ENCODE data around the gene UBXN10.

The UBXN10 gene

GRCh38 chr1:20199403-20199802 lies 13.5 kb downstream of the UBXN10 start:
- in situ Hi-C loops (cut with MboI; ENCODE audit: low sequenced_read_pairs) = no loop called here

DNA sequence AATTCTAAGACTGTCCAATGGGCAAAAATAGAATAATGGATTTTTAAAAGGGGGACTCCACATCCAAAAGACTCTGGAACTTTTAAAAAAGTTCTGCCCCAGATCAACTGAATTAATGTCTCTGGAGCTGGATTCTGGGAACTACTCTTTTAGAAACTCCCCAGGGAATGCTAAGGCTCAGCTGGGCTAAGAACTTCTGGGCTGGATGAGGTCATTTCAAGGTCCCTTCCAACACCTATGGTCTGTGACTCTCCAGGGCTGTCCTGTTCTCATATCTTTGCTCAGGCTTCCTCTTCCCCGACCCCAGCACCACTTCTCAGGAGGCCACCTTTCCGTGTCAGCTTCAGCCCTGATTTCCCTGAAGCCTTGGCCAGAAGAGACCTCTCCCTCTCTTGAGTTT lies 13.9 kb downstream of the UBXN10 start:
- in situ Hi-C loops (cut with MboI; ENCODE audit: low sequenced_read_pairs) = loop anchor here (25.0 kb wide), 1 partner anchor 287 kb away; the partner anchor contains the start of gene CAMK2N1

- in situ Hi-C loops (cut with MboI; ENCODE audit: low sequenced_read_pairs) = loop anchor here (25.0 kb wide), 1 partner anchor 286 kb away; the partner anchor contains the start of gene CAMK2N1
Measured at GRCh38 chr1:20200966-20201365, 15.1 kb downstream of the UBXN10 start.

- in situ Hi-C loops (cut with MboI; ENCODE audit: low sequenced_read_pairs) = loop anchor here (25.0 kb wide), 1 partner anchor 285 kb away; the partner anchor contains the start of gene CAMK2N1
Measured at GRCh38 chr1:20202166-20202565, 16.3 kb downstream of the UBXN10 start.

DNA sequence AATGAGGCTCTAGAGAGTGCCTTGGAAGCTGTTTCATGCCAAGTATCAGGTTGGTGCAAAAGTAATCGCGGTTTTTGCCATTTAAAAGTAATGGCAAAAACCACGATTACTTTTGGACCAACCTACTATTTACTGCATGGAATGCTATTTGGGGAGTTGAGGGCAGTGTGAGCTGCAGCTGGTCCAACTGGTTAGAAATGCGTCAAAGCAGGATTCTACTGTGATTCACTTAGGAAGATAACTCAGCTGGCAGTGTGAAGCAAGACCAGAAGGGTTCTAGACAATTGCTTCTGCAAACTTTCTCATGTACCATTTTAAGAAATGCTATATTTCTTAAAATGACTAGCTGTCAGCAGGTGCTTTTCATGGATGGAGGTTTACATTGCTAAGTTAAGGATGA lies 21.6 kb downstream of the UBXN10 start:
- in situ Hi-C loops (cut with MboI; ENCODE audit: low sequenced_read_pairs) = loop anchor here (25.0 kb wide), 1 partner anchor 280 kb away; the partner anchor contains the start of gene CAMK2N1

DNA sequence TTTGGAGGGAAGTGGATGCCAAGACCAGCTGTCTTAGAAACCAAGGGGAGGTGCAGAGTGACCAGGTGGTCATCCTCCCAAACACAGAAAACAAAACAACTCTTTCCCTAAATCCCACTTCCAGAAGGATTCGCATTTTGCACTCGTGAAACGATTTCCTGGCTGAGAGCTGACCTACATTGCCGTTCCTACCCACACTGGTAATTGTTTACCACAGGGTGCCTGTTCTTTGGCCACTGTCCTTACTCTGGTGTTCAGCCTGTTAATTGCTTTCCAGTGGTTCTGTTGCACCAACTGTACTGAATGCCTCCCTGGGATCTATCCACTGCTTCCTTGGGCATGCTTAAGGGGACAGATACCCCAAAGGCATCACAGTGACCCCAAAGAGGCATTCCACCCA lies 23.6 kb downstream of the UBXN10 start:
- in situ Hi-C loops (cut with MboI; ENCODE audit: low sequenced_read_pairs) = loop anchor here (25.0 kb wide), 1 partner anchor 278 kb away; the partner anchor contains the start of gene CAMK2N1

DNA sequence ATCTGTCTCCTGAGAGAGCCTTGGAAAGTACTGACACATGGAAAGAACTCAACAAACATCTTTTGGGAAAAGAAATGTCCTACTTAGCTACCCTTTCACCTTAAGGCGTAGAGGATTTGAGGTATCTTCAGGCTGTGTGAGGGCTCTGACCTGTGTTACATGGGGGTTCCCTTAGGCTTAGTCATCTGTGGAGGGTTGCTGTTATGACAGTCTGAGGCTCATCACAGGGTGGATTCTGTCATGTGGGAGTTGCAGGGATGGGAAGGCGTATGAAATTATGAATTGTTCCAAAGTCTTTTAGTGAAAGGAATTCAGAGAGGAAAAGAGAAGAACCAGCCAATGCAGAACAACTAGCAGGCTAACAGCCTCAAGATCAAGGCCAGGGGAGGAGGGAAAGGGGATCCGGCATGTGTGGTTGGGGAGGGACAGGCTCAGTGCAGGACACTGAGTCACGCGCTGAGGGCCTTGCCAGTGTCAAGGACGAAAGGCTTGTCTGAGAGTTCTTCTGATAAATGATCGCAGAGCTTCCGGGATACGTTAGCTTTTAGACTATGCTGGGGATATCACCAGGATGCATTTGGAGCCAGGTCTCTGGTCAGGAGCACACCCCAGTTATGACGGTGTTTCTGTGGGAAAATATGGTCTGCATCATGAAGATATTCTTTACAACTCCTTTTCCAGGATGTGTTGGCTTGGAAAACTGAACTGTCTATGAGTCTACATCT lies 25.0 kb downstream of the UBXN10 start:
- in situ Hi-C loops (cut with MboI; ENCODE audit: low sequenced_read_pairs) = loop anchor here (25.0 kb wide), 1 partner anchor 276 kb away; the partner anchor contains the start of gene CAMK2N1

- in situ Hi-C loops (cut with MboI; ENCODE audit: low sequenced_read_pairs) = loop anchor here (25.0 kb wide), 1 partner anchor 276 kb away; the partner anchor contains the start of gene CAMK2N1
Measured at GRCh38 chr1:20211511-20211931, 25.6 kb downstream of the UBXN10 start.

DNA sequence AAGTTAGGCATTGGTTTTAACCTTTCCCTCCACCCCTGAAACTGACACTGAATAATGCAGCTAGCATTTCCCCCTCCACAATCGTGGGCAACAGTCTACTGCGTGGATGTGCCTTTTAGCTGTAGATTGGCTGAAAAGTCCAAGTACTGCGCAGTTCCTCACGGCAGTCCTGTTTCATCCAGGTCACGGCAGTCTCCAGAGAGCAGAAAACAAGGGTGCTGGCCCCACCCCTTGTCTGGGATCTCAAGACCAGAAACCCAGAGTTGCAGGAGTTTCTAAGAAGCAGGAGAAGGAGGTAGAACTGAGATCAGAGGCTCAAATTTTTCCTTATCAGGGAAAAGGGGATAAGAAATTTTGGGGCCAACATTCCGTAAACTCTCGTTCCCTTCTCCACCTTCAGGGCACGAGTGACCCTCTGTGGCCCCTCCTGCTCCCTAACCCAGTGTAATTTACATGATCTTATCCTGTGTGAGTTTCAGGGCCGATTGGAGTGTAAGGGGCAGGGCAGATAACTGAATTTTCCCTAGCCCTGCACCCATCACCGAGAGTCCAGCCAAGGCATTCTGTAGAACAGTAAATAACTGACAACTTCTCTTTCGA lies 26.3 kb downstream of the UBXN10 start:
- in situ Hi-C loops (cut with MboI; ENCODE audit: low sequenced_read_pairs) = loop anchor here (25.0 kb wide), 1 partner anchor 275 kb away; the partner anchor contains the start of gene CAMK2N1

DNA sequence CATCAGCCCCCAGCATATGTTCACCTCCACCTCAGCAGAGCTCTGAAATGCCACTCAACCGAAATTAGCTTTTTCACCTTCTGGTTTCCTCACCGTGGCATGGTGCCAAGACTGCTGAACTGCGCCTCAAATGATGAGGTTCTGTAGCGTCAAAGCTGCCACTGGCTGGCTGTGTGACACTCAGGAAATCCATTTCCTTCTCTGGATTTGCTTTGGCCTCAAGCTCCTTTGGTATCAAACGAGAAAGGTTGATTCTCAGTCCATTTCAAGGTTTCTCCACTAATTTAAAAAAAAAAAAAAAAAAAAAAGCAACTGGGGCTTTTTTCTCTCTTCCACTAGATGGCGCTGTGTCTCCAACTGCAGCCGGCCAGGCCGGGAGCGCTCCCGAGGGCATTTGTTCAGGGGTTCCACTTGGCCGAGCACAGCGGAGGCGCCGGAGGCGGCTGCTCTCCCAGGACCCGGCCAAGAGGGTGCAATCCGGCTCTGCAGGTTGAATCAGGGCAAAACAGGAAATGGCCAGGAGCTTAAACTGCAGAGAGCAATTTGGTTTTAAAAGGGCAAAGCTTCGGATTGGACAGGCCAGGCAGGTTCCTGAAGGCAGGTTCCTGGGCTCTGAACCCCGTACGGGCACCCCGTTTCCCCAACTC lies 26.9 kb downstream of the UBXN10 start:
- in situ Hi-C loops (cut with MboI; ENCODE audit: low sequenced_read_pairs) = loop anchor here (25.0 kb wide), 1 partner anchor 274 kb away; the partner anchor contains the start of gene CAMK2N1

GRCh38 chr1:20215716-20216115 lies 29.8 kb downstream of the UBXN10 start:
- in situ Hi-C loops (cut with MboI; ENCODE audit: low sequenced_read_pairs) = loop anchor here (25.0 kb wide), 1 partner anchor 272 kb away; the partner anchor contains the start of gene CAMK2N1

DNA sequence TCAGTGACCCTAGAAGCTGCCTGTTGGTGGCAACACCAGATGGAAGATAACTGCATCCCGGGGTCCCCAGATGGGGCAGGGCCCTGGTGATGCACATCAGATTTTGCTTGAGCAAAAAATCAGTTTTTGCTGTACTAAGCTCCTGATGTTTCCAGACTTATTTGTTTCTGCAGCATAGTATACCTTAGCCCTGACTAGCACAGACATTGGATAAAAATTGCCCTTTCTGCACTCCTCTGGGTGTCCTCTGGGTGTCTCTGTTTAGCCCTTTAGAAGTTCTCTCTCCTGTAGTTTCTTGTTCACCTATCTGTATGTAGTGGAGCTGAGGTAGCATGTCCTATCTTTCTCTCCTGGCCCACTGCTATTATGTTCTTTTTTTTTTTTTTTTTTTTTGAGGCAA lies 30.7 kb downstream of the UBXN10 start:
- in situ Hi-C loops (cut with MboI; ENCODE audit: low sequenced_read_pairs) = loop anchor here (25.0 kb wide), 1 partner anchor 271 kb away; the partner anchor contains the start of gene CAMK2N1

GRCh38 chr1:20219053-20219452 lies 33.2 kb downstream of the UBXN10 start:
- in situ Hi-C loops (cut with MboI; ENCODE audit: low sequenced_read_pairs) = loop anchor here (25.0 kb wide), 1 partner anchor 268 kb away; the partner anchor contains the start of gene CAMK2N1

DNA sequence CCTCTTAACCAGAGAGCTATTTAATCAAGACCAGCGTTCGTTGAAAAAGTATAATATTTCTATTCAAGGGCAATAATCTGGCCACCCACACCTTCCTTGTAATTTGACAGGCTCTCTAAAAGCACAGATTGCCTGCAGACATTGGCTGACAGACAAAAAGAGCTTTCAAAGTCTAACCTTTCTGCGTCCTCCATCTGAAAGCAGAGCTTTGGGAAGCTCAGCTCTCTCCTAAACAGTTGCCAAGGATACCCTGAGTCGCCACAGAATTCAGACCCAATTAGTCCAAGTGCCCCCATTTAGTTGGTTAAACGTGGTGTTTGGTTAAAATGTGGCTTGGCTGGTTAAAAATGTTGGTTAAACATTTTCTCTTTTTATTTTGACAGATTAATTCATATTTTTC lies 34.1 kb downstream of the UBXN10 start:
- in situ Hi-C loops (cut with MboI; ENCODE audit: low sequenced_read_pairs) = loop anchor here (25.0 kb wide), 1 partner anchor 267 kb away; the partner anchor contains the start of gene CAMK2N1

DNA sequence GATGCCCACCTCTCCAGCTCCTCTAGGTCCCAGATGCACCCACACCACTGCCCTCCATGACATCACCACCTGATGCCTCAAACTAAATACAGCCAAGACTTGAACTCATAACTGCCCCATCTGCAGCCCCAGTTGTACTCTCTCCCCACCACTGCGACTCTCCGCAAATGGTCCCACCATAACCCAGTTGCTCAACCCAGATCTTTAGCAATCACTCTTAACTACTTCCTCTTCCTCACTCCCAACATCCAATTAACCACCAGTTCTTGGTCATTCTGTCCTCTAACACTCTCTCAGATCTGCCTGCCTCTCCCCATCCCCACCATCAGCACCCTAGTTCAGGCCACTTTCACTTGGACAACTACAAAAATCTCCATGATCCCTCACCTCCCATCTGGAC lies 37.2 kb downstream of the UBXN10 start:
- in situ Hi-C loops (cut with MboI; ENCODE audit: low sequenced_read_pairs) = loop anchor here (25.0 kb wide), 1 partner anchor 264 kb away; the partner anchor contains the start of gene CAMK2N1

DNA sequence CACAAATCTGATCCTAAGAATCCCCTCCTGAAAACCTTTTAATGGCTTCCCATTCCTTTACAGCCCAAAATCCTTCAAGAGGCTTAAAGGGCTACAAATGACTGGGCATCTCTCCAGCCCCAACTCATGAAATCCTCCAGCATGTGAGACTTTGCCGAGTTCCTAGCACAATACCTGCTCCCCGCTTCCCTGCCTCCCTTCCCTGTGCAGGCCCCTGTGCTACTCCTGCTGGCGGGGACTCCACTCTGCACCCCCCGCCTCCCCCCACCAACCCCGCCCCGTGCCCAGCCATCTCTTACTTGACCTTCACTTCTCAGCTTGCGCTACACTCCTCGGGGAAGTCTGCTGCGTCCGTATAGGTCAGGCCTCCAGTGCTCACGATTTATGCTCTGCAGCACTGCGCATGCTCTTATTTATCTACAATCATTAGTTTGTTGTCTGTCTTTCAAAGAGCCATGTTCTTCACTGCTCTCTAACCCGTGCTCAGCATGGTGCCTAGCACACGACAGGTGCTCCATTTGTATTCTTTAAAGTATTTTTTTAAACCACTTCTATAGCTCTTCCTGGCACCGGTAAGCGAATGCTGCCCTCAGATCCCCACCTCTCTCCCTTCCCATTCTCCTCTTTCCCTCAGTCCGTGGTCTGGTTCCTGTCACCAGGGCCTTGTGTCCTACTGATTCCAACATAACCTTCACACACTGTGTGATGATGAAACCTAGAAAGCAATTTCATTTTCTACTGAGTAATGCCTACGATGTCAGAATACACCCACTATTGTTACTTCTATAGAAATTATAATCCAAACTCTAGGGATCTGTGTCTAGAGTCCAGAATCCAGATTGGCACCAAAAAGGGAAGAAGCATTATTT lies 37.9 kb downstream of the UBXN10 start:
- in situ Hi-C loops (cut with MboI; ENCODE audit: low sequenced_read_pairs) = loop anchor here (25.0 kb wide), 1 partner anchor 264 kb away; the partner anchor contains the start of gene CAMK2N1

DNA sequence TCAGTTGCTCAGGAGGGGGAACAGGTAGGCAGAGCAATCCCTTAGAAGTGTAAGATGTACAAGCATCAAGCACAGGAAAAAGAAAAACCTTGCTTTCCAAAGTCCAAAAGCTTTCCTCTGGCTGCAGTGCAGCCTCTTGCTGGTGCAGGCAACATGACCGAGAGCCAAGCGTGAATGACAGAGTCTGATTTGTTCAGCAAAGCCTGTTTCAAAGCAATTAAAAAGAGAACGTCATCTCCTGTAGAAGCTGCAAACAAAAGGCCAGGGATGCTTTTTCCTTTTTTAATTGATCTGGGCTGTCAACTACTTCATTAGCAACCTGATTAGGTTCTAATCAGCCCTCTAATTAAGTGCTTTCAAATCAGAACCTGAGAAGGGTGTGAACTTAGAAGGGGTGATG lies 38.6 kb downstream of the UBXN10 start:
- in situ Hi-C loops (cut with MboI; ENCODE audit: low sequenced_read_pairs) = loop anchor here (25.0 kb wide), 1 partner anchor 263 kb away; the partner anchor contains the start of gene CAMK2N1

DNA sequence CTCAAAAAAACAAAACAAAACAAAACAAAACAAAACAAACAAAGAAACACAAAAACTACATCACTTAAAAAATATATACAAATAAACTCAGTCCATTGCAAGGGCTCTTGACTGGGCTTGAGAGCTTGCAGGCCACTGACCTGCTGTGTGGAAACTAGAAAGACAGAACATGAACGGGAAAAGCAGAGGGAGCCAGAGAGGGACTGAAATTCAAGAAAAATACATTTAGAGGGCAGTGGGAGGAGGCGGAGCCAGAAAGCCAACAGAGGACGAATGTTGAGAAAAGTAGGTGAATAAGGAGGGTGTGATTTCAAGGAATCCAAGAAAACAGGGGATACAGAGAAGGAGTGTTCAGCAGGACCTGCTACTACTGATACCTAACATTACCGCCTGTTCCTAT lies 41.8 kb downstream of the UBXN10 start:
- in situ Hi-C loops (cut with MboI; ENCODE audit: low sequenced_read_pairs) = no loop called here

GRCh38 chr1:20228314-20228825 lies 42.5 kb downstream of the UBXN10 start:
- in situ Hi-C loops (cut with MboI; ENCODE audit: low sequenced_read_pairs) = no loop called here

DNA sequence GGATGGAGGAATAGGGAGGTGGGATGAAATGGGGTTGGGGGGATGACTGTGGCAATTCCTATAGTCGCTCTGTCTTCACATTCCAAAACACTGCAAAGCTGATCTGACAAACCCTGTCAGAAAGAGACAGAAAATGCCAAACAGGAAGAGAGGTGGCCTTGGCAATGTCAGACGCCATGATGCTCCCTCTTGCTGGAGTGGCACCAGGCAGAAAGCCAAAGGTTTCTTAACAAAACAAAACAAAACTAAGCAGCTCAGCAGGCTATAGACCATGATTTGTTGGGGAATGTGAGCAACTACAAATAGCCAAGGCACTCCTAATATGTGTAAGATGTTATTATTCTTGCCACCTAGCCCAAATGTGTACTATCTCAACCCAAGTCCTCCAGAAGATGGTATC lies 43.3 kb downstream of the UBXN10 start:
- in situ Hi-C loops (cut with MboI; ENCODE audit: low sequenced_read_pairs) = no loop called here

Measured in HL-60/S4 (cell line).